ENCODE data around the gene CACNB3. TPM values are rescaled to one million over a fixed set of nuclear protein-coding genes. Genes with fewer than 3 reads are reported as not detected.

Gene CACNB3
- total RNA-seq, 1 experiment from 2014 or later, result 23.8 TPM

DNA sequence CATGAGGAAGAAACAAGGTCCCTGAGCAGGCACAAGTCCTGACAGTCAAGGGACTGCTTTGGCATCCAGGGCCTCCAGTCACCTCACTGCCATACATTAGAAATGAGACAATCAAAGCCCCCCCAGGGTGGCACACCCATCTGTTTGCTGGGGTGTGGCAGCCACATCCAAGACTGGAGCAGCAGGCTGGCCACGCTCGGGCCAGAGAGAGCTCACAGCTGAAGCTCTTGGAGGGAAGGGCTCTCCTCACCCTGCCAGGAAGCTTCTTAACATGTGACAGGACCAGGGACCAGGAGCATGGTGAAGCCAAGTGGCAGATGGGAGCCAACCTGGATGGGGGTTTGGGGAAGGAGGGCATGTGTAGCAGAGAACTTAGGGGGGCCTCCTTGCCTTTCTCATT lies 10.0 kb downstream of the CACNB3 start:
- Histone ChIP-seq H3K27me3 (replicated peaks; ENCODE audit: insufficient read depth, low read depth, low read length, poor library complexity) (no peaks in the 10 kb centered on the region), H3K4me3 (ENCODE audit: low read depth, low read length, poor library complexity, severe bottlenecking) (no peak overlapping the region), H3K36me3 (ENCODE audit: insufficient read depth, low read length, poor library complexity, severe bottlenecking) (peaks cover 70% of the 10 kb centered on the region), H3K4me1 (ENCODE audit: insufficient read depth, low read length, poor library complexity, severe bottlenecking) (no peaks in the 10 kb centered on the region), H3K9me3 (ENCODE audit: low read depth, low read length, poor library complexity, severe bottlenecking) (no peaks in the 10 kb centered on the region), H3K27ac (ENCODE audit: low read depth, low read length, poor library complexity, severe bottlenecking) (no peak overlapping the region)
- TF ChIP-seq, protein P1, sequence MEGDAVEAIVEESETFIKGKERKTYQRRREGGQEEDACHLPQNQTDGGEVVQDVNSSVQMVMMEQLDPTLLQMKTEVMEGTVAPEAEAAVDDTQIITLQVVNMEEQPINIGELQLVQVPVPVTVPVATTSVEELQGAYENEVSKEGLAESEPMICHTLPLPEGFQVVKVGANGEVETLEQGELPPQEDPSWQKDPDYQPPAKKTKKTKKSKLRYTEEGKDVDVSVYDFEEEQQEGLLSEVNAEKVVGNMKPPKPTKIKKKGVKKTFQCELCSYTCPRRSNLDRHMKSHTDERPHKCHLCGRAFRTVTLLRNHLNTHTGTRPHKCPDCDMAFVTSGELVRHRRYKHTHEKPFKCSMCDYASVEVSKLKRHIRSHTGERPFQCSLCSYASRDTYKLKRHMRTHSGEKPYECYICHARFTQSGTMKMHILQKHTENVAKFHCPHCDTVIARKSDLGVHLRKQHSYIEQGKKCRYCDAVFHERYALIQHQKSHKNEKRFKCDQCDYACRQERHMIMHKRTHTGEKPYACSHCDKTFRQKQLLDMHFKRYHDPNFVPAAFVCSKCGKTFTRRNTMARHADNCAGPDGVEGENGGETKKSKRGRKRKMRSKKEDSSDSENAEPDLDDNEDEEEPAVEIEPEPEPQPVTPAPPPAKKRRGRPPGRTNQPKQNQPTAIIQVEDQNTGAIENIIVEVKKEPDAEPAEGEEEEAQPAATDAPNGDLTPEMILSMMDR (conservative IDR thresholded peaks at IDR 0.05; ENCODE audit: low read depth, low read length), result no peak
- TF ChIP-seq EZH2 (IDR thresholded peaks at IDR 0.05; ENCODE audit: borderline replicate concordance, low read depth, low read length, poor library complexity, severe bottlenecking), result no peak
- CTCF ChIA-PET, result no interaction called here
- BruUV-seq (replicated peaks), result no TSS peak
- intact Hi-C loops (cut with micrococcal nuclease; ENCODE audit: unreplicated experiment), result no loop called here
- DNase-seq (ENCODE audit: low spot score), result no peak
- POLR2A ChIA-PET (ENCODE audit: low non-redundant PET), result interaction anchor here (0.6 kb wide), 1 partner anchor 140 kb away, joined by 4 read pairs; no protein-coding TSS in a partner anchor

DNA sequence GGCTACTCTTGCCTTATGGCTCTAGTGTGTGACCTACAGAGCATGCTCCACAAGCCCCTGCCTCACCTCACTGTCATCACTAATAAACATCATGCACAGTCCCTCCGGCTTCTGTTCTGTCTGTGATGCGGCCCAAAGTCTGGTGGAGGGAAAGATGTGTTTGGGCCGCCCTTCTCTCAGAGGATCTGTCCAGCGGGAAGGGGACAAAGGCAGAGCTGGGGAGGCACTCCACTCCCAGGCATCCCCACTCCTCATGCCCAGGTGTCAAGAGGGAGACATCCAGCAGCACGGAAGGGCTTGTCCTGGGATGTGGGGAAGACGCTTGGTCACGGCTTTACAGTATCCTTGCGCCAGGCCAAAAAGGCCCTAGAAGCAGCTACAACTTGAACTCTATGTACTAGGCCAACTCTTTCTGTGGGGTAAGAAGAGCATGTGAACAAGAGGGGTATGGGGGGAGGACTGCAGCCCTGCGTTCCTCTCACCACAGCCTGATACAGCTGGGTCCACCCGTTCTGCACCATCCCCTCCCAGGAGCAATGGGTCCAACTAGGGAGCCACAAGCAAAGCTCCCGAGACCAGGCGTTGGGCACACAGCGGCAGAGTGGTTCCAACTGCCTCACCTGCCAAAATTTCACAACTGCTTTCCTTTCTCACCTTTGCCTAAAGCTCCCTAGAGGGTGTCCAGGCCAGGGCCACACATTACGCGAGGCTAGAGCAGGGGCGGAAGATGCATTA lies 10.7 kb downstream of the CACNB3 start:
- intact Hi-C loops (cut with micrococcal nuclease; ENCODE audit: unreplicated experiment), result no loop called here

DNA sequence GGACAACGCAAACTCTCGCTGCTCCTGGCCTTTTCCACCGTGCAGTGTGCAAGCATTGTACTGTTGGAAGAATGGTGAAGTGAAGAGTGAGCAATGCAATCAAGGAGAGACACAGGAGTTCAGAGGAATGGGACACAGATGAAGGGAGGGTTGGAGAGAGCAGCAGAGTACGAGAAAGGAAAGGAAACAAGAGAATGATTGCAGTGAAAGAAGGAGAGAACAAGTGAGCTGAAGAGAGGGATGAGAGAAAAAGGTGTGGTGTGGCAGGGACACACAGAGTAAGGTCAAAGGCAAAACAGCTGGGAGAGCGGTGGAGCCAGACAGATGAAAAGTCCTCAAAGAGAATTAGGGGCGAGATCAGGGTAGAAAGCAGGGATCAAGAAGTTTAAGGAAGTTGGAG lies 13.0 kb downstream of the CACNB3 start:
- Histone ChIP-seq H3K27ac (ENCODE audit: low read depth, low read length, poor library complexity, severe bottlenecking) (no peak overlapping the region), H3K9me3 (ENCODE audit: low read depth, low read length, poor library complexity, severe bottlenecking) (no peaks in the 10 kb centered on the region), H3K27me3 (replicated peaks; ENCODE audit: insufficient read depth, low read depth, low read length, poor library complexity) (no peaks in the 10 kb centered on the region), H3K4me1 (ENCODE audit: insufficient read depth, low read length, poor library complexity, severe bottlenecking) (no peaks in the 10 kb centered on the region), H3K4me3 (ENCODE audit: low read depth, low read length, poor library complexity, severe bottlenecking) (no peak overlapping the region), H3K36me3 (ENCODE audit: insufficient read depth, low read length, poor library complexity, severe bottlenecking) (peaks cover 86% of the 10 kb centered on the region)
- ChIA-PET POLR2A (ENCODE audit: low non-redundant PET) (no interaction called here), CTCF (no interaction called here)
- no TSS peak for BruUV-seq (replicated peaks)
- TF ChIP-seq EZH2 (IDR thresholded peaks at IDR 0.05; ENCODE audit: borderline replicate concordance, low read depth, low read length, poor library complexity, severe bottlenecking), result no peak
- TF ChIP-seq, protein P1 (conservative IDR thresholded peaks at IDR 0.05; ENCODE audit: low read depth, low read length), result no peak
- no peak for DNase-seq (ENCODE audit: low spot score)
- intact Hi-C loops (cut with micrococcal nuclease; ENCODE audit: unreplicated experiment), result no loop called here

More for the DNA sequence above, 10.7 kb downstream of the CACNB3 start:
- no peaks in the 10 kb centered on the region for H3K9me3 ChIP-seq (ENCODE audit: low read depth, low read length, poor library complexity, severe bottlenecking)
- H3K27ac ChIP-seq (ENCODE audit: low read depth, low read length, poor library complexity, severe bottlenecking), result no peak overlapping the region
- CTCF ChIA-PET, result no interaction called here
- no TSS peak for BruUV-seq (replicated peaks)
- POLR2A ChIA-PET (ENCODE audit: low non-redundant PET), result no interaction called here
- no peak for DNase-seq (ENCODE audit: low spot score)
- H3K4me1 ChIP-seq (ENCODE audit: insufficient read depth, low read length, poor library complexity, severe bottlenecking), result no peaks in the 10 kb centered on the region
- H3K4me3 ChIP-seq (ENCODE audit: low read depth, low read length, poor library complexity, severe bottlenecking), result no peak overlapping the region
- peaks cover 77% of the 10 kb centered on the region for H3K36me3 ChIP-seq (ENCODE audit: insufficient read depth, low read length, poor library complexity, severe bottlenecking)
- H3K27me3 ChIP-seq (replicated peaks; ENCODE audit: insufficient read depth, low read depth, low read length, poor library complexity), result no peaks in the 10 kb centered on the region
- TF ChIP-seq, protein P1 (conservative IDR thresholded peaks at IDR 0.05; ENCODE audit: low read depth, low read length), result no peak
- no peak for TF ChIP-seq EZH2 (IDR thresholded peaks at IDR 0.05; ENCODE audit: borderline replicate concordance, low read depth, low read length, poor library complexity, severe bottlenecking)
